Suprapubic skin (tissue), 3 donors: ENCODE results near the gene TMED9.

Experiments used
- POLR2A ChIP-seq, 2 donors: fragments of 450-650 bp; IDR thresholded peaks; one replicate each; pipeline ENCODE4 v1.6.1; 2017; ENCODE audit warnings: antibody characterized with exemption in 2 of 2, mild to moderate bottlenecking in 2 of 2, moderate library complexity in 2 of 2
- TF ChIP-seq, protein P1 (sequence below), 2 donors: fragments of 200-600 bp in 1 of 2; fragments of 450-650 bp in 1 of 2; sonication (generic) in 1 of 2; IDR thresholded peaks; one replicate each; pipeline ENCODE4 v1.5.1; 2016 to 2019; ENCODE audit warnings: antibody characterized with exemption in 2 of 2, mild to moderate bottlenecking in 1 of 2, moderate library complexity in 1 of 2

DNA sequence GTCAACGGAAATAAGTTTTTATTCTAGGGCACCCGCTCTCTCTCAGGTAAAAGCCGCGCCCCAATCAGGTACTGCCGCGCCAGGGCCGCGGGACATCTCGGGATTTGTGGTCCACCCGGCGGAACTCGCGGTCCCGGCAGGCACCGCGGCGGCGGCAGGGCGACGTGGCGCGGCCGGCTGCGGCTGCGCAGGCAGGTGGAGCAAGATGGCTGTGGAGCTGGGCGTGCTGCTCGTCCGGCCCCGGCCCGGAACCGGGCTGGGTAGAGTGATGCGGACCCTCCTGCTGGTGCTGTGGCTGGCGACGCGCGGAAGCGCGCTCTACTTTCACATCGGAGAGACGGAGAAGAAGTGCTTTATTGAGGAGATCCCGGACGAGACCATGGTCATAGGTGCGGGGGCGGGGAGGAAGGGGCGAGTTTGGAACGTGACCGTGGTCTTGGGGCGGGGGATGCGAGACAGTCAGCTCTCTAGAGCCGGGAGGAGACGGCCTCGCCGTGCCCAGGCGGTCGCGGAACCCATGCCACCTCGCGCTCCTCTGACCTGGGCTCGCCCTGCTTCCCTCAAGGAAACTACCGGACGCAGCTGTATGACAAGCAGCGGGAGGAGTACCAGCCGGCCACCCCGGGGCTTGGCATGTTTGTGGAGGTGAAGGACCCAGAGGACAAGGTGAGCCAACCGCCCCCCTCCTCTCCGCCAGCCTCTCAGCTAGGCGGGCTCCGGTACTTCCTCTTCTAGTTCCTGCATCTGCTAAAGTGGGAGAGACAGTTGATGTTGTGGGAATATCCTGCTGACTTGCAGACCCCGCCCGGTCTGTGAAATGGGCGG, at the start of gene TMED9:
- TF ChIP-seq POLR2A (IDR thresholded peaks at IDR 0.05): peak; percentile 55 to 81
- TF ChIP-seq, protein P1, sequence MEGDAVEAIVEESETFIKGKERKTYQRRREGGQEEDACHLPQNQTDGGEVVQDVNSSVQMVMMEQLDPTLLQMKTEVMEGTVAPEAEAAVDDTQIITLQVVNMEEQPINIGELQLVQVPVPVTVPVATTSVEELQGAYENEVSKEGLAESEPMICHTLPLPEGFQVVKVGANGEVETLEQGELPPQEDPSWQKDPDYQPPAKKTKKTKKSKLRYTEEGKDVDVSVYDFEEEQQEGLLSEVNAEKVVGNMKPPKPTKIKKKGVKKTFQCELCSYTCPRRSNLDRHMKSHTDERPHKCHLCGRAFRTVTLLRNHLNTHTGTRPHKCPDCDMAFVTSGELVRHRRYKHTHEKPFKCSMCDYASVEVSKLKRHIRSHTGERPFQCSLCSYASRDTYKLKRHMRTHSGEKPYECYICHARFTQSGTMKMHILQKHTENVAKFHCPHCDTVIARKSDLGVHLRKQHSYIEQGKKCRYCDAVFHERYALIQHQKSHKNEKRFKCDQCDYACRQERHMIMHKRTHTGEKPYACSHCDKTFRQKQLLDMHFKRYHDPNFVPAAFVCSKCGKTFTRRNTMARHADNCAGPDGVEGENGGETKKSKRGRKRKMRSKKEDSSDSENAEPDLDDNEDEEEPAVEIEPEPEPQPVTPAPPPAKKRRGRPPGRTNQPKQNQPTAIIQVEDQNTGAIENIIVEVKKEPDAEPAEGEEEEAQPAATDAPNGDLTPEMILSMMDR (IDR thresholded peaks at IDR 0.05): peak in 1 of 2 donors; percentile 29
